HG03060 (cell line): ENCODE results near the gene VSNL1.

Source experiments
- ATAC-seq: cut with Tn5 transposase; IDR thresholded peaks from one replicate; pipeline ENCODE4 v1.9.1; 2021; ENCODE audit warnings: low read depth, moderate number of reproducible peaks; ENCODE audit not compliant: unreplicated experiment

VSNL1 gene

GRCh38 chr2:17579605-17580318 lies 39.3 kb downstream of the VSNL1 start:
- no peak for ATAC-seq

- no peak for ATAC-seq
These were observed 39.8 kb downstream of the VSNL1 start for GRCh38 chr2:17580319-17580715.

GRCh38 chr2:17581831-17582230 lies 41.3 kb downstream of the VSNL1 start:
- no peak for ATAC-seq

- ATAC-seq, result no peak
These were observed 42.7 kb downstream of the VSNL1 start for GRCh38 chr2:17583166-17583565.

- ATAC-seq, result no peak
These were observed 43.1 kb downstream of the VSNL1 start for GRCh38 chr2:17583646-17584045.

- no peak for ATAC-seq
These were observed 44.2 kb downstream of the VSNL1 start for GRCh38 chr2:17584689-17585088.

GRCh38 chr2:17587469-17587868 lies 47.0 kb downstream of the VSNL1 start:
- no peak for ATAC-seq

- ATAC-seq, result no peak
These were observed 47.5 kb downstream of the VSNL1 start for GRCh38 chr2:17588031-17588430.

GRCh38 chr2:17589406-17590035 lies 49.0 kb downstream of the VSNL1 start:
- ATAC-seq, result no peak

GRCh38 chr2:17590342-17590911 lies 49.9 kb downstream of the VSNL1 start:
- no peak for ATAC-seq

- ATAC-seq, result no peak
These were observed 51.4 kb downstream of the VSNL1 start for GRCh38 chr2:17591846-17592245.

GRCh38 chr2:17592731-17593409 lies 52.4 kb downstream of the VSNL1 start:
- ATAC-seq, result no peak

GRCh38 chr2:17593445-17593840 lies 52.9 kb downstream of the VSNL1 start:
- no peak for ATAC-seq

- no peak for ATAC-seq
These were observed 53.5 kb downstream of the VSNL1 start for GRCh38 chr2:17593841-17594491.

GRCh38 chr2:17594533-17595401 lies 54.3 kb downstream of the VSNL1 start:
- ATAC-seq, result no peak

GRCh38 chr2:17599617-17600016 lies 59.1 kb downstream of the VSNL1 start:
- no peak for ATAC-seq

- ATAC-seq, result no peak
These were observed 60.2 kb downstream of the VSNL1 start for GRCh38 chr2:17600556-17601204.

- ATAC-seq, result no peak
These were observed 63.6 kb downstream of the VSNL1 start for GRCh38 chr2:17604050-17604449.

- ATAC-seq, result no peak
These were observed 65.2 kb downstream of the VSNL1 start for GRCh38 chr2:17605696-17606095.
